Measurements from ENCODE around the gene RABGAP1L.

GRCh38 chr1:174795806-174796205, 636.5 kb downstream of the RABGAP1L start:
- TF ChIP-seq SPI1 (IDR thresholded peaks at IDR 0.05; ENCODE audit: low read depth, low read length), result no peak
- TF ChIP-seq POLR2AphosphoS5 (IDR thresholded peaks at IDR 0.05; ENCODE audit: low read depth, low read length), result no peak
- TF ChIP-seq POLR2A (IDR thresholded peaks at IDR 0.05; ENCODE audit: low read depth, low read length), result no peak
- TF ChIP-seq TAF1 (IDR thresholded peaks at IDR 0.05; ENCODE audit: low read depth, low read length), result no peak
- no peak for TF ChIP-seq POU2F2 (IDR thresholded peaks at IDR 0.05; ENCODE audit: low read depth, low read length)
